B cell (primary cell): ENCODE results near the gene TDRD5.

ENCODE experiments used
- CTCF ChIP-seq: fragments of 200-600 bp; IDR thresholded peaks from one replicate; pipeline ENCODE4 v1.8.0; 2022; ENCODE audit warnings: antibody characterized with exemption, mild to moderate bottlenecking
- EZH2 ChIP-seq: IDR thresholded peaks from 2 replicates; pipeline ENCODE4 v1.6.1; 2012; ENCODE audit warnings: borderline replicate concordance, low read depth, mild to moderate bottlenecking, moderate library complexity, low read length; ENCODE audit not compliant: insufficient read depth, poor library complexity, severe bottlenecking

- no peak for TF ChIP-seq EZH2
- no peak for TF ChIP-seq CTCF
Observed at GRCh38 chr1:179661018-179661417, 69.4 kb downstream of the TDRD5 start.
